NCI-H1105 treated with DMSO at 0.1 percent for 48 hours (cell line): Measurements from ENCODE around the gene JAM3.

Experiments used
- DNase-seq: peaks from one replicate; lab custom pipeline; 2025; lab: John Stamatoyannopoulos, UW

Gene JAM3

GRCh38 chr11:134068829-134069425 is at the start of gene JAM3:
Gene JAM3, plus strand, starts transcription at chr11:134069072. Its CDS starts 12 bp downstream, at chr11:134069084.
- DNase-seq: peak; percentile 99

GRCh38 chr11:134019500-134019899 is 49.4 kb upstream of the JAM3 start:
- no peak for DNase-seq

- DNase-seq: no peak
Measured at GRCh38 chr11:134020598-134020997, 48.3 kb upstream of the JAM3 start.

GRCh38 chr11:134021326-134021725 is 47.5 kb upstream of the JAM3 start:
- DNase-seq: no peak

GRCh38 chr11:134022748-134023147 is 46.1 kb upstream of the JAM3 start:
- no peak for DNase-seq

GRCh38 chr11:134024420-134025081 is 44.3 kb upstream of the JAM3 start:
- no peak for DNase-seq

GRCh38 chr11:134025082-134025429 is 43.8 kb upstream of the JAM3 start:
- DNase-seq: no peak

- DNase-seq: peak; percentile 66
Measured at GRCh38 chr11:134026655-134027343, 42.1 kb upstream of the JAM3 start.

GRCh38 chr11:134027671-134028070 is 41.2 kb upstream of the JAM3 start:
- no peak for DNase-seq

- no peak for DNase-seq
Measured at GRCh38 chr11:134028368-134028920, 40.4 kb upstream of the JAM3 start.

GRCh38 chr11:134030853-134031252 is 38.0 kb upstream of the JAM3 start:
- no peak for DNase-seq

- no peak for DNase-seq
Measured at GRCh38 chr11:134032043-134032442, 36.8 kb upstream of the JAM3 start.

GRCh38 chr11:134032501-134033091 is 36.3 kb upstream of the JAM3 start:
- no peak for DNase-seq

GRCh38 chr11:134033276-134033675 is 35.6 kb upstream of the JAM3 start:
- DNase-seq: no peak

- peak; percentile 98 for DNase-seq
Measured at GRCh38 chr11:134033696-134034491, 35.0 kb upstream of the JAM3 start.

- DNase-seq: peak; percentile 83
Measured at GRCh38 chr11:134034496-134035381, 34.1 kb upstream of the JAM3 start.

- DNase-seq: no peak
Measured at GRCh38 chr11:134036492-134037045, 32.3 kb upstream of the JAM3 start.

- DNase-seq: peak; percentile 66
Measured at GRCh38 chr11:134037046-134037908, 31.6 kb upstream of the JAM3 start.

GRCh38 chr11:134038897-134039470 is 29.9 kb upstream of the JAM3 start:
- DNase-seq: no peak
